DND-41 (cell line): ENCODE results near the gene STARD13.

Experiments
- CTCF ChIP-seq: IDR thresholded peaks from 2 replicates; pipeline ENCODE4 v1.5.1; 2012; ENCODE audit warnings: borderline replicate concordance, low read length, moderate library complexity, mild to moderate bottlenecking; ENCODE audit not compliant: poor library complexity, severe bottlenecking; ENCODE audit errors: extremely low read depth
- EZH2 ChIP-seq: IDR thresholded peaks from 3 replicates; pipeline ENCODE4 v1.6.1; 2012; ENCODE audit warnings: borderline replicate concordance, low read depth, mild to moderate bottlenecking, moderate library complexity, low read length, inconsistent platforms; ENCODE audit not compliant: severe bottlenecking

- TF ChIP-seq CTCF = no peak
- TF ChIP-seq EZH2 = no peak
Measured at GRCh38 chr13:33150126-33150525, 135.4 kb downstream of the STARD13 start.
